Endothelial cell (in vitro differentiated cells): ENCODE measurements around the gene FANCC. TPM values are rescaled to one million over a fixed set of nuclear protein-coding genes. Genes with fewer than 3 reads are reported as not detected.

Source experiments
- DNase-seq: peaks from one replicate; pipeline ENCODE4 v3.0.0; 2021; ENCODE audit warnings: low spot score
- H3K27ac Mint-ChIP-seq: one replicate; pipeline ENCODE4 v1.8.0; 2021; ENCODE audit warnings: mixed read lengths, inconsistent platforms; ENCODE audit not compliant: unreplicated experiment
- H3K27me3 Mint-ChIP-seq: one replicate; pipeline ENCODE4 v1.8.0; 2021; ENCODE audit warnings: mild to moderate bottlenecking, moderate library complexity, mixed read lengths, inconsistent platforms; ENCODE audit not compliant: unreplicated experiment
- H3K36me3 Mint-ChIP-seq: one replicate; pipeline ENCODE4 v1.8.0; 2021; ENCODE audit warnings: mild to moderate bottlenecking, low read depth, mixed read lengths, inconsistent platforms; ENCODE audit not compliant: unreplicated experiment
- H3K4me1 Mint-ChIP-seq: one replicate; pipeline ENCODE4 v1.8.0; 2021; ENCODE audit warnings: mild to moderate bottlenecking, mixed read lengths, inconsistent platforms; ENCODE audit not compliant: unreplicated experiment
- H3K4me3 Mint-ChIP-seq: one replicate; pipeline ENCODE4 v1.8.0; 2021; ENCODE audit warnings: mild to moderate bottlenecking, mixed read lengths, inconsistent platforms; ENCODE audit not compliant: unreplicated experiment
- H3K9me3 Mint-ChIP-seq: one replicate; pipeline ENCODE4 v1.8.0; 2021; ENCODE audit warnings: mixed read lengths, inconsistent platforms; ENCODE audit not compliant: unreplicated experiment
- CTCF ChIP-seq: fragments of 200-600 bp; sonication (generic); IDR thresholded peaks from one replicate; pipeline ENCODE4 v1.5.0; 2021; ENCODE audit warnings: antibody characterized with exemption; ENCODE audit not compliant: unreplicated experiment
- microRNA-seq: library from miRNA; unstranded; fragments of <30 nt; microRNA quantifications from one replicate; pipeline ENCODE4, GENCODE V29; 2020; ENCODE audit not compliant: unreplicated experiment
- total RNA-seq: library from RNA; stranded (reverse); fragmentation: NEBNext Ultra II Directional; extraction: Animal tissue kit (Norgen Biotek cat#: 25700); gene quantifications from one replicate; pipeline ENCODE4 v1.2.1, GENCODE V29; 2021; ENCODE audit not compliant: unreplicated experiment

FANCC gene
- total RNA-seq, 1 donor from 2014 or later: 16.7 TPM

- Mint-ChIP-seq H3K36me3 (no peaks in the 10 kb centered on the region), H3K4me1 (peaks cover 18% of the 10 kb centered on the region), H3K27ac (peak overlapping the region; percentile 77), H3K27me3 (peaks cover 1% of the 10 kb centered on the region), H3K4me3 (no peak overlapping the region), H3K9me3 (no peaks in the 10 kb centered on the region)
- TF ChIP-seq CTCF: no peak
- DNase-seq: no peak
Observed at GRCh38 chr9:95055334-95055850, 262.1 kb downstream of the FANCC start.

- H3K4me3 Mint-ChIP-seq: no peak overlapping the region
- H3K36me3 Mint-ChIP-seq: no peaks in the 10 kb centered on the region
- H3K4me1 Mint-ChIP-seq: peaks cover 20% of the 10 kb centered on the region
- DNase-seq: no peak
- H3K27ac Mint-ChIP-seq: no peak overlapping the region
- H3K9me3 Mint-ChIP-seq: no peaks in the 10 kb centered on the region
- peaks cover 1% of the 10 kb centered on the region for H3K27me3 Mint-ChIP-seq
- no peak for TF ChIP-seq CTCF
Observed at GRCh38 chr9:95053611-95054570, 263.6 kb downstream of the FANCC start.

- DNase-seq: no peak
- Mint-ChIP-seq H3K9me3 (no peaks in the 10 kb centered on the region), H3K36me3 (no peaks in the 10 kb centered on the region), H3K27me3 (peaks cover 4% of the 10 kb centered on the region), H3K27ac (no peak overlapping the region), H3K4me3 (no peak overlapping the region), H3K4me1 (peaks cover 7% of the 10 kb centered on the region)
- no peak for TF ChIP-seq CTCF
Observed at GRCh38 chr9:95049761-95050160, 267.7 kb downstream of the FANCC start.

Small RNA genes lying within 50 kb of the gene (microRNA-seq; reads per million reads assigned to microRNA genes)
- gene MIR23B: 3,175 reads per million, percentile 96 among the genes with 10 or more reads in this experiment
- not detected for gene MIR24-1
- gene MIR27B: 918 reads per million, percentile 93 among the genes with 10 or more reads in this experiment
- not detected for gene MIR3074
- gene MIR6081: not detected

Other genes starting within 250 kb of the FANCC start
- gene PTCH1, start 199.3 kb upstream of the FANCC start, total RNA-seq: 24.1 TPM